B cell (primary cell): ENCODE data around the gene SPTAN1. TPM values are rescaled to one million over a fixed set of nuclear protein-coding genes. Genes with fewer than 3 reads are reported as not detected.

Experiments
- ATAC-seq: fragments of 200-7000 bp; cut with Tn5 transposase; one replicate; pipeline ENCODE4 v1.10.0; 2021; ENCODE audit warnings: low read depth, mild to moderate bottlenecking, moderate number of reproducible peaks, moderate library complexity
- CTCF ChIA-PET: fragments of 350-600 bp; sonication (Branson Sonifier 250); formaldehyde crosslinking; loops from one replicate; lab custom pipeline; 2021; ENCODE audit warnings: antibody characterized with exemption, inconsistent platforms; lab: Charles Lee
- POLR2A ChIA-PET: fragments of 350-600 bp; sonication (Branson Sonifier 250); formaldehyde crosslinking; loops from one replicate; lab custom pipeline; 2021; ENCODE audit warnings: antibody characterized with exemption; lab: Charles Lee
- DNase-seq: peaks from one replicate; pipeline ENCODE4 v3.0.0; 2013
- H2AFZ ChIP-seq: 2 replicates; pipeline ENCODE4 v1.6.1; 2012; ENCODE audit warnings: mild to moderate bottlenecking, low read depth, low read length; ENCODE audit not compliant: insufficient read depth, poor library complexity, severe bottlenecking
- H3K27ac ChIP-seq, 2 donors: 1 replicate in 1 of 2; 2 replicates in 1 of 2; pipeline ENCODE4 v1.5.1; 2012 to 2013; ENCODE audit warnings: low read length in 2 of 2, mild to moderate bottlenecking in 2 of 2, moderate library complexity in 1 of 2
- H3K27me3 ChIP-seq, 4 experiments: fragments of 200-600 bp in 1 of 4; sonication (generic) in 1 of 4; replicated peaks in 1 of 4; 1 replicate in 2 of 4; 2 replicates in 2 of 4; pipeline versions ENCODE4 v1.6.1 to v1.7.0; 2013 to 2016; ENCODE audit warnings: low read length in 3 of 4, mild to moderate bottlenecking in 2 of 4, mixed read lengths in 1 of 4, moderate library complexity in 1 of 4; ENCODE audit not compliant: insufficient read depth in 4 of 4, control insufficient read depth in 3 of 4; ENCODE audit errors: control extremely low read depth in 1 of 4
- H3K36me3 ChIP-seq, 2 experiments: replicated peaks in 1 of 2; 1 replicate in 1 of 2; 2 replicates in 1 of 2; pipeline versions ENCODE4 v1.6.1 to v1.7.1; 2013; ENCODE audit warnings: low read length in 1 of 2; ENCODE audit not compliant: insufficient read depth in 2 of 2, control insufficient read depth in 1 of 2; ENCODE audit errors: control extremely low read depth in 1 of 2, extremely low read depth in 1 of 2
- H3K4me1 ChIP-seq, 2 donors: fragments of 200-600 bp in 1 of 2; sonication (generic) in 1 of 2; 1 replicate in 1 of 2; 2 replicates in 1 of 2; pipeline versions ENCODE4 v1.5.1 to v1.6.1; 2013 to 2017; ENCODE audit warnings: low read length in 2 of 2; ENCODE audit not compliant: control insufficient read depth in 2 of 2, insufficient read depth in 2 of 2
- H3K4me2 ChIP-seq: replicated peaks from 2 replicates; pipeline ENCODE3; 2012; ENCODE audit warnings: mild to moderate bottlenecking, low read depth, low read length; ENCODE audit not compliant: poor library complexity, severe bottlenecking
- H3K4me3 ChIP-seq, 5 experiments: fragments of 200-600 bp in 1 of 5; sonication (generic) in 1 of 5; 1 replicate in 3 of 5; 2 replicates in 2 of 5; pipeline versions ENCODE4 v1.5.1 to v1.7.0; 2011 to 2016; ENCODE audit warnings: low read length in 4 of 5, mild to moderate bottlenecking in 4 of 5, low read depth in 2 of 5, control low read depth in 1 of 5, moderate library complexity in 1 of 5; ENCODE audit not compliant: insufficient read depth in 1 of 5; ENCODE audit errors: control extremely low read depth in 1 of 5, extremely low read depth in 1 of 5
- H3K79me2 ChIP-seq: fragments of 200-600 bp; sonication (generic); one replicate; pipeline ENCODE4 v1.6.0; 2016; ENCODE audit warnings: low read length; ENCODE audit not compliant: control insufficient read depth, insufficient read depth
- H3K9ac ChIP-seq: fragments of 200-600 bp; sonication (generic); 2 replicates; pipeline ENCODE4 v1.6.1; 2017; ENCODE audit warnings: mild to moderate bottlenecking, low read length, moderate library complexity
- H3K9me3 ChIP-seq, 3 donors: one replicate each; pipeline versions ENCODE4 v1.6.1 to v1.7.1; 2013; ENCODE audit warnings: low read length in 2 of 3; ENCODE audit not compliant: control insufficient read depth in 2 of 3, insufficient read depth in 1 of 3; ENCODE audit errors: control extremely low read depth in 1 of 3
- H4K20me1 ChIP-seq: 2 replicates; pipeline ENCODE4 v1.6.0; 2012; ENCODE audit warnings: mild to moderate bottlenecking, low read length; ENCODE audit not compliant: insufficient read depth, control insufficient read depth, poor library complexity, severe bottlenecking
- H3K27ac Mint-ChIP-seq: one replicate; pipeline ENCODE4 v1.8.0; 2021; ENCODE audit warnings: mixed read lengths
- H3K27me3 Mint-ChIP-seq: one replicate; pipeline ENCODE4 v1.8.0; 2021; ENCODE audit warnings: mixed read lengths
- H3K4me1 Mint-ChIP-seq: one replicate; pipeline ENCODE4 v1.8.0; 2021; ENCODE audit warnings: mixed read lengths
- H3K4me3 Mint-ChIP-seq: one replicate; pipeline ENCODE4 v1.8.0; 2021; ENCODE audit warnings: mixed read lengths
- H3K9me3 Mint-ChIP-seq: one replicate; pipeline ENCODE4 v1.8.0; 2022; ENCODE audit warnings: mixed read lengths; ENCODE audit not compliant: insufficient read depth
- CTCF ChIP-seq: fragments of 200-600 bp; IDR thresholded peaks from one replicate; pipeline ENCODE4 v1.8.0; 2022; ENCODE audit warnings: antibody characterized with exemption, mild to moderate bottlenecking
- EZH2 ChIP-seq: IDR thresholded peaks from 2 replicates; pipeline ENCODE4 v1.6.1; 2012; ENCODE audit warnings: borderline replicate concordance, low read depth, mild to moderate bottlenecking, moderate library complexity, low read length; ENCODE audit not compliant: insufficient read depth, poor library complexity, severe bottlenecking
- WGBS: methylation state at CpG from one replicate; pipeline ENCODE4 v1.1.5; 2013; ENCODE audit warnings: missing lambda C conversion rate; ENCODE audit not compliant: insufficient coverage; 5-methylcytosine and 5-hydroxymethylcytosine counted together
- intact Hi-C: fragments of 100-400 bp; cut with micrococcal nuclease; formaldehyde crosslinking; loops from one replicate; pipeline ENCODE4 v1.10.0; 2022
- polyA plus RNA-seq: library from polyadenylated mRNA; depleted of rRNA; stranded (reverse); fragments of >200 nt; gene quantifications from 2 replicates; pipeline ENCODE4 v1.2.3, GENCODE V29; 2012
- total RNA-seq, 2 donors: library from RNA; stranded (reverse); fragments of 120-200 nt in 1 of 2; gene quantifications; 1 replicate in 1 of 2; 2 replicates in 1 of 2; pipeline versions ENCODE4 v1.2.3 to v1.2.4, GENCODE V29; 2013 to 2022

SPTAN1 gene
- total and polyA plus RNA-seq, 2 donors (not counting 1 experiment from before 2014, with no cell fraction given): 129 to 351 TPM

GRCh38 chr9:128588581-128589233 is 36.3 kb downstream of the SPTAN1 start:
- no peaks in the 10 kb centered on the region for H3K27me3 Mint-ChIP-seq
- ChIA-PET POLR2A (interaction anchor here (0.6 to 0.7 kb wide), 3 partner anchors 53 to 205 kb away, joined by 4 to 6 read pairs (median 4); no protein-coding TSS in a partner anchor), CTCF (no interaction called here)
- ATAC-seq: no peak
- H3K4me3 Mint-ChIP-seq: no peak overlapping the region
- TF ChIP-seq EZH2: no peak
- TF ChIP-seq CTCF: no peak
- Histone ChIP-seq H3K27ac (no peak overlapping the region), H3K4me2 (no peak overlapping the region), H3K4me3 (no peak overlapping the region), H3K4me1 (no peaks in the 10 kb centered on the region), H3K9ac (no peak overlapping the region), H3K79me2 (no peaks in the 10 kb centered on the region), H3K9me3 (no peaks in the 10 kb centered on the region), H4K20me1 (no peaks in the 10 kb centered on the region), H3K36me3 (peaks cover 12 to 80% of the 10 kb centered on the region in 2 experiments), H2AFZ (no peak overlapping the region), H3K27me3 (no peaks in the 10 kb centered on the region)
- no CpG with 5 or more reads among the region's 11 CpGs for WGBS
- H3K4me1 Mint-ChIP-seq: no peaks in the 10 kb centered on the region
- intact Hi-C loops: no loop called here
- H3K27ac Mint-ChIP-seq: no peak overlapping the region
- no peak for DNase-seq
- no peaks in the 10 kb centered on the region for H3K9me3 Mint-ChIP-seq

- intact Hi-C loops: no loop called here
- WGBS: 91% methylated on average over 4 of the region's 6 CpGs
- peaks cover 11 to 68% of the 10 kb centered on the region in 2 experiments for H3K36me3 ChIP-seq
- no peak overlapping the region for H3K4me2 ChIP-seq
- POLR2A ChIA-PET: no interaction called here
- no peak overlapping the region for H3K27ac ChIP-seq
- Mint-ChIP-seq H3K27me3 (no peaks in the 10 kb centered on the region), H3K9me3 (no peaks in the 10 kb centered on the region), H3K27ac (no peak overlapping the region), H3K4me3 (no peak overlapping the region), H3K4me1 (no peaks in the 10 kb centered on the region)
- H3K27me3 ChIP-seq: no peaks in the 10 kb centered on the region
- no peak for ATAC-seq
- CTCF ChIA-PET: no interaction called here
- no peak overlapping the region for H3K9ac ChIP-seq
- no peaks in the 10 kb centered on the region for H3K4me1 ChIP-seq
- H4K20me1 ChIP-seq: no peaks in the 10 kb centered on the region
- no peaks in the 10 kb centered on the region for H3K79me2 ChIP-seq
- H2AFZ ChIP-seq: no peak overlapping the region
- H3K9me3 ChIP-seq: no peaks in the 10 kb centered on the region
- no peak for DNase-seq
- no peak overlapping the region for H3K4me3 ChIP-seq
- TF ChIP-seq CTCF: no peak
- no peak for TF ChIP-seq EZH2
These were observed 40.7 kb downstream of the SPTAN1 start for GRCh38 chr9:128593039-128593438.
